DMS153 (cell line): ENCODE data around the gene PC.
A peak's percentile ranks its signal among the peaks of the same experiment; 100 is the strongest.

Experiments
- DNase-seq: peaks from one replicate; lab custom pipeline; 2025; lab: John Stamatoyannopoulos, UW

Gene PC

GRCh38 chr11:66956689-66957290 is 1.4 kb downstream of the PC start:
- DNase-seq: no peak

GRCh38 chr11:66953081-66953833 is 4.9 kb downstream of the PC start:
- no peak for DNase-seq

- no peak for DNase-seq
Observed at GRCh38 chr11:66951927-66952337, 6.3 kb downstream of the PC start.

- DNase-seq: no peak
Observed at GRCh38 chr11:66951135-66951534, 7.0 kb downstream of the PC start.

- peak; percentile 77 for DNase-seq
Observed at GRCh38 chr11:66950112-66950535, 8.1 kb downstream of the PC start.

GRCh38 chr11:66938582-66939135 is 19.5 kb downstream of the PC start:
- no peak for DNase-seq

GRCh38 chr11:66937193-66937733 is 20.9 kb downstream of the PC start:
- no peak for DNase-seq

GRCh38 chr11:66936311-66936711 is 21.9 kb downstream of the PC start:
- no peak for DNase-seq

- no peak for DNase-seq
Observed at GRCh38 chr11:66934950-66935779, 23.0 kb downstream of the PC start.

- DNase-seq: no peak
Observed at GRCh38 chr11:66933531-66933930, 24.7 kb downstream of the PC start.

GRCh38 chr11:66932543-66932942 is 25.6 kb downstream of the PC start:
- DNase-seq: no peak

- no peak for DNase-seq
Observed at GRCh38 chr11:66929753-66930152, 28.4 kb downstream of the PC start.

- no peak for DNase-seq
Observed at GRCh38 chr11:66924272-66924671, 33.9 kb downstream of the PC start.

- DNase-seq: no peak
Observed at GRCh38 chr11:66922551-66922950, 35.6 kb downstream of the PC start.

GRCh38 chr11:66920978-66921784 is 37.0 kb downstream of the PC start:
- DNase-seq: no peak

GRCh38 chr11:66919923-66920322 is 38.3 kb downstream of the PC start:
- DNase-seq: no peak

- no peak for DNase-seq
Observed at GRCh38 chr11:66918741-66919140, 39.4 kb downstream of the PC start.

- no peak for DNase-seq
Observed at GRCh38 chr11:66915866-66916265, 42.3 kb downstream of the PC start.

GRCh38 chr11:66915046-66915832 is 42.9 kb downstream of the PC start:
- no peak for DNase-seq

GRCh38 chr11:66914505-66914904 is 43.7 kb downstream of the PC start:
- no peak for DNase-seq

GRCh38 chr11:66912911-66913310 is 45.3 kb downstream of the PC start:
- no peak for DNase-seq
